Measurements from ENCODE around the gene CCDC88C. TPM values are rescaled to one million over a fixed set of nuclear protein-coding genes. Genes with fewer than 3 reads are reported as not detected.

The CCDC88C gene
- total and polyA plus RNA-seq, 2 experiments from 2014 or later = 23.6 to 60.7 TPM

DNA sequence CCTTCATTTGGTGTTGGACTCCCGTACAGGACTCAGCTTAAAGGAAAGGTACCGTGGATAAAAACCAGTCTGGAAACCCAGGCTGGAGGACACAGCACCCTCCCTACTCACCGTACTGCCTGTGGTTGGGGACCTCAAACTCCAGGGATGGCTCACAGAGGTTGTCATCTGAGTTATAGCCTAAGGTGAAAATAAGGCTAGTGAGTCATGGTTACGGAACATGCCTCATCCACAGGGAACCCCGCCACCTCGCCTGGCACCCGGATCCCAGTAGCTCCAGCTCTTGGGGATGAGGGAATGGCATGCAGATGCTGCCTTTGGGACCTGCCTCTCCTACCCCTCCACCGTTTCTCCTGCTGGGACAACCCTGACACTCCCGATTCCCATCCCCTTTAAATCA, 136.3 kb downstream of the CCDC88C start:
- no peak overlapping the region for H3K27ac Mint-ChIP-seq
- Histone ChIP-seq H3K27ac (ENCODE audit: low read depth) (no peak overlapping the region), H3K36me3 (ENCODE audit: insufficient read depth) (peaks cover 22% of the 10 kb centered on the region), H4K20me1 (replicated peaks; ENCODE audit: insufficient read depth) (0 out of 2 replicates have a peak, but pooled peaks cover 3% of the 10 kb centered on the region), H3K9me2 (ENCODE audit: insufficient read depth) (no peaks in the 10 kb centered on the region), H3F3A (replicated peaks; ENCODE audit: low read depth) (no peaks in the 10 kb centered on the region), H3K4me1 (ENCODE audit: insufficient read depth) (no peaks in the 10 kb centered on the region), H3K27me3 (ENCODE audit: insufficient read depth) (no peaks in the 10 kb centered on the region), H3K79me2 (replicated peaks; ENCODE audit: insufficient read depth) (no peaks in the 10 kb centered on the region), H3K4me3 (no peak overlapping the region), H3K4me2 (no peak overlapping the region), H2AFZ (no peak overlapping the region)
- no peaks in the 10 kb centered on the region for H3K4me1 Mint-ChIP-seq
- TF ChIP-seq EZH2 (IDR thresholded peaks at IDR 0.05; ENCODE audit: low read depth, unreplicated experiment) = no peak
- no peak for TF ChIP-seq POLR2AphosphoS5 (IDR thresholded peaks at IDR 0.05; ENCODE audit: low read depth)
- no peak for TF ChIP-seq ZNF331 (CRISPR knock-in tag; IDR thresholded peaks at IDR 0.05; ENCODE audit: low read depth)
- no peak for TF ChIP-seq CTCF (conservative IDR thresholded peaks at IDR 0.05; ENCODE audit: low read depth in 2 of 2)
- TF ChIP-seq ZNF114 (CRISPR knock-in tag; IDR thresholded peaks at IDR 0.05) = no peak
- TF ChIP-seq, protein P1, sequence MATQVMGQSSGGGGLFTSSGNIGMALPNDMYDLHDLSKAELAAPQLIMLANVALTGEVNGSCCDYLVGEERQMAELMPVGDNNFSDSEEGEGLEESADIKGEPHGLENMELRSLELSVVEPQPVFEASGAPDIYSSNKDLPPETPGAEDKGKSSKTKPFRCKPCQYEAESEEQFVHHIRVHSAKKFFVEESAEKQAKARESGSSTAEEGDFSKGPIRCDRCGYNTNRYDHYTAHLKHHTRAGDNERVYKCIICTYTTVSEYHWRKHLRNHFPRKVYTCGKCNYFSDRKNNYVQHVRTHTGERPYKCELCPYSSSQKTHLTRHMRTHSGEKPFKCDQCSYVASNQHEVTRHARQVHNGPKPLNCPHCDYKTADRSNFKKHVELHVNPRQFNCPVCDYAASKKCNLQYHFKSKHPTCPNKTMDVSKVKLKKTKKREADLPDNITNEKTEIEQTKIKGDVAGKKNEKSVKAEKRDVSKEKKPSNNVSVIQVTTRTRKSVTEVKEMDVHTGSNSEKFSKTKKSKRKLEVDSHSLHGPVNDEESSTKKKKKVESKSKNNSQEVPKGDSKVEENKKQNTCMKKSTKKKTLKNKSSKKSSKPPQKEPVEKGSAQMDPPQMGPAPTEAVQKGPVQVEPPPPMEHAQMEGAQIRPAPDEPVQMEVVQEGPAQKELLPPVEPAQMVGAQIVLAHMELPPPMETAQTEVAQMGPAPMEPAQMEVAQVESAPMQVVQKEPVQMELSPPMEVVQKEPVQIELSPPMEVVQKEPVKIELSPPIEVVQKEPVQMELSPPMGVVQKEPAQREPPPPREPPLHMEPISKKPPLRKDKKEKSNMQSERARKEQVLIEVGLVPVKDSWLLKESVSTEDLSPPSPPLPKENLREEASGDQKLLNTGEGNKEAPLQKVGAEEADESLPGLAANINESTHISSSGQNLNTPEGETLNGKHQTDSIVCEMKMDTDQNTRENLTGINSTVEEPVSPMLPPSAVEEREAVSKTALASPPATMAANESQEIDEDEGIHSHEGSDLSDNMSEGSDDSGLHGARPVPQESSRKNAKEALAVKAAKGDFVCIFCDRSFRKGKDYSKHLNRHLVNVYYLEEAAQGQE (IDR thresholded peaks at IDR 0.05; ENCODE audit: unreplicated experiment) = no peak
- TF ChIP-seq JUNB (IDR thresholded peaks at IDR 0.05; ENCODE audit: unreplicated experiment) = no peak
- TF ChIP-seq ETS1 (IDR thresholded peaks at IDR 0.05) = no peak
- TF ChIP-seq ZNF462 (CRISPR knock-in tag; IDR thresholded peaks at IDR 0.05) = no peak
- no peak for TF ChIP-seq NANOG (IDR thresholded peaks at IDR 0.05; ENCODE audit: borderline replicate concordance)
- TF ChIP-seq EZH2phosphoT487 (IDR thresholded peaks at IDR 0.05; ENCODE audit: unreplicated experiment) = no peak
- no peak for TF ChIP-seq CREB1 (CRISPR knock-in tag; IDR thresholded peaks at IDR 0.05; ENCODE audit: low read depth)
- TF ChIP-seq STAT1 (IDR thresholded peaks at IDR 0.05; ENCODE audit: unreplicated experiment) = no peak
- H3K36me3 Mint-ChIP-seq (ENCODE audit: low read depth) = peaks cover 54% of the 10 kb centered on the region
- DNase-seq (ENCODE audit: low spot score) (no peak), ATAC-seq (no peak)
- no peak overlapping the region for H3K4me3 Mint-ChIP-seq
- H3K27me3 Mint-ChIP-seq (ENCODE audit: insufficient read depth, low read depth, poor library complexity) = peaks cover 3% of the 10 kb centered on the region
- H3K9me3 Mint-ChIP-seq = no peaks in the 10 kb centered on the region
